Trophoblast cell (in vitro differentiated cells and primary cell): Measurements from ENCODE around the gene SPATA1.
"Not testable (repeated sequence)": the region's sequence is repeated elsewhere in the genome, so short reads cannot be mapped to it uniquely, and the experiment has no call there.

ENCODE experiments used
- DNase-seq, 2 donors: peaks; one replicate each; pipeline ENCODE4 v3.0.0-alpha.2; 2016
- H2AFZ ChIP-seq: 2 replicates; pipeline ENCODE4 v1.6.1; 2013; ENCODE audit warnings: low read length, moderate library complexity, mild to moderate bottlenecking; ENCODE audit not compliant: insufficient read depth, poor library complexity
- H2AK5ac ChIP-seq: 2 replicates; pipeline ENCODE4 v1.6.1; 2013; ENCODE audit warnings: mild to moderate bottlenecking, low read length
- H2BK120ac ChIP-seq: 2 replicates; pipeline ENCODE4 v1.6.1; 2013; ENCODE audit warnings: low read length, mild to moderate bottlenecking, moderate library complexity; ENCODE audit not compliant: insufficient read depth, poor library complexity
- H2BK12ac ChIP-seq: 2 replicates; pipeline ENCODE4 v1.6.1; 2013; ENCODE audit warnings: mild to moderate bottlenecking, low read length, moderate library complexity
- H2BK5ac ChIP-seq: 2 replicates; pipeline ENCODE4 v1.6.1; 2013; ENCODE audit warnings: low read length, low read depth, moderate library complexity, mild to moderate bottlenecking; ENCODE audit not compliant: poor library complexity
- H3K14ac ChIP-seq: 2 replicates; pipeline ENCODE4 v1.6.1; 2013; ENCODE audit warnings: mild to moderate bottlenecking, low read length
- H3K18ac ChIP-seq: 2 replicates; pipeline ENCODE4 v1.6.1; 2013; ENCODE audit warnings: mild to moderate bottlenecking, low read length
- H3K23ac ChIP-seq: 2 replicates; pipeline ENCODE4 v1.6.1; 2013; ENCODE audit warnings: low read length
- H3K27ac ChIP-seq: 2 replicates; pipeline ENCODE4 v1.5.1; 2013; ENCODE audit warnings: low read depth, mild to moderate bottlenecking, inconsistent platforms, low read length, moderate library complexity
- H3K27me3 ChIP-seq: 2 replicates; pipeline ENCODE4 v1.6.1; 2013; ENCODE audit warnings: inconsistent platforms, mild to moderate bottlenecking, low read length, moderate library complexity; ENCODE audit not compliant: insufficient read depth
- H3K36me3 ChIP-seq, 2 experiments: 1 replicate in 1 of 2; 2 replicates in 1 of 2; pipeline ENCODE4 v1.6.1; 2013; ENCODE audit warnings: low read length in 2 of 2, mild to moderate bottlenecking in 2 of 2, moderate library complexity in 1 of 2; ENCODE audit not compliant: insufficient read depth in 2 of 2, control insufficient read depth in 1 of 2
- H3K4ac ChIP-seq: 2 replicates; pipeline ENCODE4 v1.6.1; 2013; ENCODE audit warnings: low read depth, mild to moderate bottlenecking, low read length, moderate library complexity
- H3K4me1 ChIP-seq, 2 experiments: 1 replicate in 1 of 2; 2 replicates in 1 of 2; pipeline ENCODE4 v1.6.1; 2013; ENCODE audit warnings: low read length in 2 of 2, mild to moderate bottlenecking in 2 of 2, moderate library complexity in 1 of 2; ENCODE audit not compliant: insufficient read depth in 2 of 2, control insufficient read depth in 1 of 2
- H3K4me2 ChIP-seq: 2 replicates; pipeline ENCODE4 v1.6.1; 2013; ENCODE audit warnings: inconsistent platforms, mild to moderate bottlenecking, low read length, moderate library complexity
- H3K4me3 ChIP-seq: 2 replicates; pipeline ENCODE4 v1.5.1; 2013; ENCODE audit warnings: mild to moderate bottlenecking, low read depth, low read length, inconsistent platforms
- H3K79me1 ChIP-seq: one replicate; pipeline ENCODE4 v1.6.1; 2013; ENCODE audit warnings: low read length
- H3K79me2 ChIP-seq: 2 replicates; pipeline ENCODE4 v1.6.1; 2013; ENCODE audit warnings: low read length, mild to moderate bottlenecking; ENCODE audit not compliant: control insufficient read depth, insufficient read depth, poor library complexity
- H3K9ac ChIP-seq: 2 replicates; pipeline ENCODE4 v1.6.1; 2013; ENCODE audit warnings: mild to moderate bottlenecking, low read length
- H3K9me3 ChIP-seq: 2 replicates; pipeline ENCODE4 v1.6.1; 2013; ENCODE audit warnings: low read depth, mild to moderate bottlenecking, control low read depth, inconsistent platforms, low read length; ENCODE audit not compliant: insufficient read depth
- H4K12ac ChIP-seq: 2 replicates; pipeline ENCODE4 v1.6.1; 2013; ENCODE audit warnings: low read depth, mild to moderate bottlenecking, low read length, moderate library complexity
- H4K8ac ChIP-seq: 2 replicates; pipeline ENCODE4 v1.6.1; 2013; ENCODE audit warnings: low read depth, mild to moderate bottlenecking, low read length, moderate library complexity
- H4K91ac ChIP-seq: one replicate; pipeline ENCODE4 v1.6.1; 2013; ENCODE audit warnings: low read depth, mild to moderate bottlenecking, low read length, moderate library complexity
- WGBS: extraction: QIAGEN DNeasy Blood & Tissue Kit; methylation state at CpG from one replicate; pipeline ENCODE4 v1.1.7; 2013; ENCODE audit warnings: missing lambda C conversion rate; ENCODE audit not compliant: insufficient read length, insufficient coverage; ENCODE audit errors: extremely low coverage; 5-methylcytosine and 5-hydroxymethylcytosine counted together

The SPATA1 gene

DNA sequence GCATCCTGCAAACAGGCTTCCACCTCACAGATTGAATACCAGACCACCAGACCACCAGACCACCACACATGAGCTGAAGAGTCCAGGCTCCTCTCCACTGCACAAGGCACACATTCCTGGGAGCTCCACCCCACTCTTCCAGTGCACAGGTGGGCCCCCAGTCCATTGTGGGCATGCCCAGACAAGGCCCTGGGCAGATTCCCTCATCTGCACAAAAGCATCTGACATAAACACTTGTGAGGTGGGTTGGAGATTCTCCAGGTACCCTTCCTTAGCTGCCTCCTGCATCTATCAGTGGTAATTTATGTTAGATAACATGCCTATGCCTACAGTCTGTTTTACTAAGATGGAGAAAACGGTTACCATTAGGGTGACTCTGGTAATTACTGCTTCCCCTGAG is 79.6 kb downstream of the SPATA1 start:
- Histone ChIP-seq H3K79me2 (peaks cover 2% of the 10 kb centered on the region), H2BK120ac (no peak overlapping the region), H3K9ac (no peak overlapping the region), H3K18ac (no peak overlapping the region), H4K91ac (peak overlapping the region; percentile 82), H3K79me1 (peaks cover 5% of the 10 kb centered on the region), H3K27ac (no peak overlapping the region), H4K12ac (no peak overlapping the region), H2BK5ac (peak overlapping the region; percentile 35), H3K23ac (no peak overlapping the region), H4K8ac (no peak overlapping the region), H3K14ac (no peak overlapping the region), H2AFZ (no peak overlapping the region), H2AK5ac (no peak overlapping the region), H3K4ac (no peak overlapping the region), H3K9me3 (peaks cover 2% of the 10 kb centered on the region), H3K4me2 (no peak overlapping the region), H2BK12ac (no peak overlapping the region), H3K27me3 (no peaks in the 10 kb centered on the region), H3K4me3 (no peak overlapping the region), H3K36me3 (no peaks in the 10 kb centered on the region), H3K4me1 (peaks cover 7 to 14% of the 10 kb centered on the region in 2 experiments)
- WGBS = no CpG with 5 or more reads among the region's 1 CpG
- no peak for DNase-seq

GRCh38 chr1:84587099-84587498 is 80.9 kb downstream of the SPATA1 start:
- H3K79me2 ChIP-seq = peaks cover 2% of the 10 kb centered on the region
- H2BK12ac ChIP-seq = peak overlapping the region; percentile 34
- peaks cover 5% of the 10 kb centered on the region for H3K79me1 ChIP-seq
- H2AK5ac ChIP-seq = no peak overlapping the region
- no peak overlapping the region for H3K4ac ChIP-seq
- H3K4me2 ChIP-seq = no peak overlapping the region
- no peak for DNase-seq
- H3K14ac ChIP-seq = no peak overlapping the region
- no peak overlapping the region for H3K9ac ChIP-seq
- no peak overlapping the region for H2BK120ac ChIP-seq
- H3K27me3 ChIP-seq = no peaks in the 10 kb centered on the region
- H3K4me1 ChIP-seq = peaks cover 7 to 14% of the 10 kb centered on the region in 2 experiments
- H4K8ac ChIP-seq = no peak overlapping the region
- H3K23ac ChIP-seq = no peak overlapping the region
- H4K12ac ChIP-seq = no peak overlapping the region
- no peak overlapping the region for H2AFZ ChIP-seq
- peaks cover 2% of the 10 kb centered on the region for H3K9me3 ChIP-seq
- no peak overlapping the region for H3K18ac ChIP-seq
- WGBS = no CpG with 5 or more reads among the region's 3 CpGs
- no peak overlapping the region for H2BK5ac ChIP-seq
- H3K36me3 ChIP-seq = no peaks in the 10 kb centered on the region
- no peak overlapping the region for H3K27ac ChIP-seq
- no peak overlapping the region for H4K91ac ChIP-seq
- no peak overlapping the region for H3K4me3 ChIP-seq

DNA sequence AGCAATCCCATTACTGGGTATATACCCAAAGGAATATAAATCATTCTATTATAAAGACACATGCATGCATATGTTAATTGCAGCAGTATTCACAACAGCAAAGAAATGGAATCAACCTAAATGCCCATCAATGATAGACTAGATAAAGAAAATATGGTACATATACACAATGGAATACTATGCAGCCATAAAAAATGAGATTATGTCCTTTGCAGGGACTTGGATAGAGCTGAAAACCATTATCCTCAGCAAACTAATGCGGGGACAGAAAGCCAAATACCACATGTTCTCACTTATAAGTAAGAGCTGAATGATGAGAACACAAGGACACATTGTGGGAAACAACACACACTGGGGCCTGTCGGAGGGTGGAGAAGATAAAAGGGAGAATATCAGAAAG is 88.8 kb downstream of the SPATA1 start:
- H4K8ac ChIP-seq, H3K14ac ChIP-seq, H3K9ac ChIP-seq, H3K79me1 ChIP-seq, H2AK5ac ChIP-seq, H3K79me2 ChIP-seq, H3K4me3 ChIP-seq, H4K12ac ChIP-seq, H3K36me3 ChIP-seq, H2BK12ac ChIP-seq, H3K4ac ChIP-seq, H4K91ac ChIP-seq, H3K27ac ChIP-seq, H3K23ac ChIP-seq, H3K4me1 ChIP-seq, H3K9me3 ChIP-seq, H2AFZ ChIP-seq, DNase-seq, H2BK120ac ChIP-seq, H2BK5ac ChIP-seq, H3K27me3 ChIP-seq, H3K4me2 ChIP-seq, H3K18ac ChIP-seq: not testable (repeated sequence)
- WGBS = no CpG with 5 or more reads among the region's 2 CpGs

DNA sequence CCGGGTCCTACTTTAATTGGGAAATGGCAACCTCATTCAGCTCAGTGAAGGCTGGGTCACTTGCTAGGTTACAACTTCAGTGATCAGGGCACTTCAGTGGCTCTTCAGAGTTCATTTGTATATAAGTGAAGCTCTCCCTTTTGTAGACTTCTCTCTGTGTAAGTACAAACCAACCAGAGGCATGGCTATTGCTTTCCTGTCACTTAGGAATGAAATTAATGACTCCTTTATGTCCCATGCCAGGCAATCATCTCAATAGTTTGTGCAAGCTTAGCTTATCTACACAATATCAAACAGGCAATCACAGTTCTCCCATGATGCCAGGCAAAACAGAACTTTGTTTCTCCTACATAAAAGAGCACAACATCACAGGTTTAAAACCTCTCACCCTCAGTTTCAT is 90.8 kb downstream of the SPATA1 start:
- Histone ChIP-seq H3K9me3 (no peaks in the 10 kb centered on the region), H3K27ac (no peak overlapping the region), H2BK120ac (no peak overlapping the region), H4K8ac (no peak overlapping the region), H2BK12ac (no peak overlapping the region), H2BK5ac (no peak overlapping the region), H3K4me3 (no peak overlapping the region), H3K79me1 (no peaks in the 10 kb centered on the region), H3K36me3 (no peaks in the 10 kb centered on the region), H3K18ac (no peak overlapping the region), H4K12ac (no peak overlapping the region), H3K79me2 (no peaks in the 10 kb centered on the region), H3K27me3 (no peaks in the 10 kb centered on the region), H3K4me1 (no peaks in the 10 kb centered on the region), H3K4me2 (no peak overlapping the region), H3K4ac (no peak overlapping the region), H3K14ac (no peak overlapping the region), H2AK5ac (no peak overlapping the region), H3K9ac (no peak overlapping the region), H4K91ac (no peak overlapping the region), H3K23ac (no peak overlapping the region), H2AFZ (no peak overlapping the region)
- no peak for DNase-seq
- no CpG with 5 or more reads among the region's 1 CpG for WGBS
